NCI-H526 treated with DMSO at 0.1 percent for 48 hours (cell line): ENCODE data around the gene DYNLT1.

ENCODE experiments used
- DNase-seq: peaks from one replicate; lab custom pipeline; 2025; lab: John Stamatoyannopoulos, UW

DYNLT1 gene

GRCh38 chr6:158597565-158597964 lies 47.0 kb downstream of the DYNLT1 start:
- no peak for DNase-seq

GRCh38 chr6:158596861-158597260 lies 47.7 kb downstream of the DYNLT1 start:
- DNase-seq = no peak

- DNase-seq = no peak
Measured at GRCh38 chr6:158595223-158595622, 49.3 kb downstream of the DYNLT1 start.

GRCh38 chr6:158593670-158594069 lies 50.9 kb downstream of the DYNLT1 start:
- DNase-seq = no peak

- no peak for DNase-seq
Measured at GRCh38 chr6:158591810-158592209, 52.7 kb downstream of the DYNLT1 start.

GRCh38 chr6:158591134-158591809 lies 53.3 kb downstream of the DYNLT1 start:
- no peak for DNase-seq

- no peak for DNase-seq
Measured at GRCh38 chr6:158589366-158589765, 55.2 kb downstream of the DYNLT1 start.

GRCh38 chr6:158586652-158587051 lies 57.9 kb downstream of the DYNLT1 start:
- DNase-seq = no peak
